GM12891 (cell line): Measurements from ENCODE around the gene DMBX1.

ENCODE experiments used
- POLR2A ChIP-seq: IDR thresholded peaks from 2 replicates; pipeline ENCODE4 v1.6.1; 2011; ENCODE audit warnings: low read depth, low read length, control low read depth
- POLR2AphosphoS5 ChIP-seq: IDR thresholded peaks from 2 replicates; pipeline ENCODE4 v1.6.1; 2011; ENCODE audit warnings: low read depth, low read length, control low read depth
- POU2F2 ChIP-seq: IDR thresholded peaks from 2 replicates; pipeline ENCODE4 v1.6.1; 2011; ENCODE audit warnings: low read depth, mild to moderate bottlenecking, control low read depth, low read length, moderate library complexity
- SPI1 ChIP-seq: IDR thresholded peaks from 2 replicates; pipeline ENCODE4 v1.6.1; 2011; ENCODE audit warnings: low read depth, low read length, control low read depth
- TAF1 ChIP-seq: IDR thresholded peaks from 2 replicates; pipeline ENCODE4 v1.6.1; 2011; ENCODE audit warnings: low read depth, low read length, control low read depth

- TF ChIP-seq POLR2AphosphoS5 (no peak), POLR2A (no peak), POU2F2 (no peak), SPI1 (no peak), TAF1 (no peak)
Measured at GRCh38 chr1:46448109-46448911, 41.3 kb upstream of the DMBX1 start.
